HG03095 (cell line): ENCODE measurements around the gene RCOR1.
"Not testable (repeated sequence)": the region's sequence is repeated elsewhere in the genome, so short reads cannot be mapped to it uniquely, and the experiment has no call there.

ENCODE experiments used
- ATAC-seq: cut with Tn5 transposase; IDR thresholded peaks from one replicate; pipeline ENCODE4 v1.9.1; 2021; ENCODE audit warnings: moderate library complexity; ENCODE audit not compliant: unreplicated experiment

RCOR1 gene

GRCh38 chr14:102570334-102570995 lies 22.0 kb upstream of the RCOR1 start:
- ATAC-seq = no peak

GRCh38 chr14:102571043-102571442 lies 21.4 kb upstream of the RCOR1 start:
- ATAC-seq = no peak

GRCh38 chr14:102571478-102572042 lies 20.9 kb upstream of the RCOR1 start:
- ATAC-seq = no peak

- ATAC-seq = not testable (repeated sequence)
Measured at GRCh38 chr14:102573161-102573560, 19.3 kb upstream of the RCOR1 start.

- ATAC-seq = no peak
Measured at GRCh38 chr14:102573591-102574046, 18.8 kb upstream of the RCOR1 start.

- no peak for ATAC-seq
Measured at GRCh38 chr14:102574281-102575159, 17.9 kb upstream of the RCOR1 start.

- ATAC-seq = no peak
Measured at GRCh38 chr14:102575160-102575845, 17.1 kb upstream of the RCOR1 start.

GRCh38 chr14:102575846-102576428 lies 16.5 kb upstream of the RCOR1 start:
- not testable (repeated sequence) for ATAC-seq

- ATAC-seq = no peak
Measured at GRCh38 chr14:102578821-102579220, 13.6 kb upstream of the RCOR1 start.

- ATAC-seq = no peak
Measured at GRCh38 chr14:102579696-102580549, 12.5 kb upstream of the RCOR1 start.

- ATAC-seq = no peak
Measured at GRCh38 chr14:102580550-102581110, 11.8 kb upstream of the RCOR1 start.

GRCh38 chr14:102581193-102581592 lies 11.3 kb upstream of the RCOR1 start:
- no peak for ATAC-seq

GRCh38 chr14:102583726-102584125 lies 8.7 kb upstream of the RCOR1 start:
- ATAC-seq = no peak

- ATAC-seq = no peak
Measured at GRCh38 chr14:102584871-102585869, 7.3 kb upstream of the RCOR1 start.

GRCh38 chr14:102586420-102587104 lies 5.9 kb upstream of the RCOR1 start:
- ATAC-seq = no peak

GRCh38 chr14:102588821-102589220 lies 3.6 kb upstream of the RCOR1 start:
- no peak for ATAC-seq

- no peak for ATAC-seq
Measured at GRCh38 chr14:102589761-102590290, 2.6 kb upstream of the RCOR1 start.
